HCT116 (cell line): ENCODE data around the gene OSBPL10. TPM values are rescaled to one million over a fixed set of nuclear protein-coding genes. Genes with fewer than 3 reads are reported as not detected.

Experiments
- ATAC-seq: fragments of 200-7000 bp; cut with Tn5 transposase; 2 replicates; pipeline ENCODE4 v1.9.1; 2020; ENCODE audit warnings: mild to moderate bottlenecking, moderate library complexity
- BruUV-seq: library from RNA; stranded (reverse); fragments of 400-500 nt; replicated peaks from 2 replicates; lab custom pipeline; 2021; lab: Mats Ljungman, UMichigan
- CTCF ChIA-PET: fragments of 300-600 bp; sonication (Branson Sonifier 250); formaldehyde crosslinking; loops from one replicate; lab custom pipeline; 2021; ENCODE audit warnings: antibody characterized with exemption; lab: Charles Lee
- POLR2A ChIA-PET: fragments of 300-600, 350-600 bp; sonication (Branson Sonifier 250); formaldehyde crosslinking; loops from one replicate; lab custom pipeline; 2021; ENCODE audit warnings: antibody characterized with exemption; lab: Charles Lee
- RAD21 ChIA-PET, 2 experiments: fragments of 300-600 bp; sonication (Branson Sonifier 250); formaldehyde crosslinking; loops; one replicate each; lab custom pipeline; 2023; ENCODE audit warnings: low total read pairs in 2 of 2; ENCODE audit not compliant: uncharacterized antibody in 2 of 2, unreplicated experiment in 2 of 2, low non-redundant PET in 1 of 2; lab: Charles Lee
- DNase-seq: peaks from one replicate; pipeline ENCODE4 v3.0.0-alpha.2; 2010; ENCODE audit warnings: low read depth, low spot score
- H2AFZ ChIP-seq: fragments of 200-600 bp; shearing (Covaris generic), sonication (generic); 2 replicates; pipeline ENCODE4 v1.6.1; 2017; ENCODE audit warnings: low read depth, mixed run types, mixed read lengths, antibody characterized with exemption, low read length; ENCODE audit not compliant: poor library complexity, severe bottlenecking
- H3K27ac ChIP-seq: 2 replicates; pipeline ENCODE4 v1.5.1; 2012; ENCODE audit warnings: low read depth, low read length
- H3K27me3 ChIP-seq: fragments of 200-600 bp; sonication (generic); 2 replicates; pipeline ENCODE4 v1.6.1; 2016; ENCODE audit warnings: mixed run types, low read length, mixed read lengths; ENCODE audit not compliant: insufficient read depth
- H3K36me3 ChIP-seq, 2 experiments: fragments of 200-500 bp in 1 of 2; fragments of 200-600 bp in 1 of 2; sonication (Bioruptor generic) in 1 of 2; sonication (generic) in 1 of 2; 2 replicates each; pipeline versions ENCODE4 v1.5.1 to v1.6.1; 2014 to 2016; ENCODE audit warnings: low read length in 2 of 2, inconsistent platforms in 1 of 2, mixed read lengths in 1 of 2, mixed run types in 1 of 2; ENCODE audit not compliant: insufficient read depth in 2 of 2, control insufficient read depth in 1 of 2
- H3K4me1 ChIP-seq, 2 experiments: fragments of 200-600 bp in 1 of 2; sonication (generic) in 1 of 2; 2 replicates each; pipeline versions ENCODE4 v1.5.1 to v1.6.1; 2012 to 2017; ENCODE audit warnings: low read length in 2 of 2, inconsistent platforms in 1 of 2, mild to moderate bottlenecking in 1 of 2, mixed read lengths in 1 of 2, mixed run types in 1 of 2, moderate library complexity in 1 of 2; ENCODE audit not compliant: insufficient read depth in 2 of 2, control insufficient read depth in 1 of 2
- H3K4me2 ChIP-seq: fragments of 200-600 bp; sonication (generic); 2 replicates; pipeline ENCODE4 v1.6.1; 2017; ENCODE audit warnings: mixed run types, low read length, mixed read lengths
- H3K4me3 ChIP-seq, 2 experiments: fragments of 200-600 bp in 1 of 2; sonication (generic) in 1 of 2; replicated peaks in 1 of 2; 2 replicates each; pipeline ENCODE4 v1.5.1; 2011 to 2016; ENCODE audit warnings: low read length in 2 of 2, control low read depth in 1 of 2, low read depth in 1 of 2, mild to moderate bottlenecking in 1 of 2, mixed read lengths in 1 of 2, mixed run types in 1 of 2
- H3K79me2 ChIP-seq: fragments of 200-600 bp; sonication (generic); 2 replicates; pipeline ENCODE4 v1.6.1; 2017; ENCODE audit warnings: mild to moderate bottlenecking, mixed run types, low read length, moderate library complexity, mixed read lengths; ENCODE audit not compliant: insufficient read depth
- H3K9ac ChIP-seq: fragments of 200-600 bp; sonication (generic); 2 replicates; pipeline ENCODE4 v1.6.1; 2016; ENCODE audit warnings: low read length, mixed read lengths
- H3K9me2 ChIP-seq: fragments of 200-600 bp; sonication (generic), shearing (Covaris generic); 2 replicates; pipeline ENCODE4 v1.6.1; 2017; ENCODE audit warnings: mixed run types, mild to moderate bottlenecking, moderate library complexity; ENCODE audit not compliant: insufficient read depth
- H3K9me3 ChIP-seq, 2 experiments: fragments of 200-500 bp in 1 of 2; fragments of 200-600 bp in 1 of 2; sonication (Bioruptor generic) in 1 of 2; sonication (generic) in 1 of 2; 2 replicates each; pipeline ENCODE4 v1.6.1; 2014 to 2017; ENCODE audit warnings: low read length in 2 of 2, mixed read lengths in 2 of 2, inconsistent platforms in 1 of 2, low read depth in 1 of 2, mild to moderate bottlenecking in 1 of 2, mixed run types in 1 of 2, moderate library complexity in 1 of 2; ENCODE audit not compliant: control insufficient read depth in 1 of 2, insufficient read depth in 1 of 2
- H4K20me1 ChIP-seq: fragments of 200-600 bp; sonication (generic), shearing (Covaris generic); 2 replicates; pipeline ENCODE4 v1.6.1; 2017; ENCODE audit warnings: mixed run types, mild to moderate bottlenecking, moderate library complexity; ENCODE audit not compliant: insufficient read depth
- CEBPB ChIP-seq: IDR thresholded peaks from 2 replicates; pipeline ENCODE4 v1.6.1; 2012; ENCODE audit warnings: low read depth
- CTCF ChIP-seq, 3 experiments: fragments of 200-600 bp in 1 of 3; sonication (generic) in 1 of 3; IDR thresholded peaks in 2 of 3; conservative IDR thresholded peaks in 1 of 3; 2 replicates each; pipeline ENCODE4 v1.5.1; 2012 to 2017; ENCODE audit warnings: low read depth in 2 of 3, low read length in 2 of 3, antibody characterized with exemption in 1 of 3, borderline replicate concordance in 1 of 3, control low read depth in 1 of 3, mild to moderate bottlenecking in 1 of 3, mixed read lengths in 1 of 3, mixed run types in 1 of 3, moderate library complexity in 1 of 3; ENCODE audit not compliant: insufficient read depth in 1 of 3
- EGR1 ChIP-seq: IDR thresholded peaks from 2 replicates; pipeline ENCODE4 v1.6.1; 2012; ENCODE audit warnings: low read depth
- EZH2 ChIP-seq: fragments of 200-600 bp; sonication (generic); IDR thresholded peaks from 2 replicates; pipeline ENCODE4 v1.6.1; 2017; ENCODE audit warnings: antibody characterized with exemption, mixed run types
- FOSL1 ChIP-seq: IDR thresholded peaks from 2 replicates; pipeline ENCODE4 v1.6.1; 2012; ENCODE audit warnings: low read depth
- MAX ChIP-seq: IDR thresholded peaks from 2 replicates; pipeline ENCODE4 v1.6.1; 2012
- SP1 ChIP-seq: IDR thresholded peaks from 2 replicates; pipeline ENCODE4 v1.6.1; 2012; ENCODE audit warnings: low read depth
- SRF ChIP-seq: IDR thresholded peaks from 2 replicates; pipeline ENCODE4 v1.6.1; 2012; ENCODE audit warnings: low read depth
- TCF7L2 ChIP-seq: IDR thresholded peaks from 2 replicates; pipeline ENCODE4 v1.7.0; 2011; ENCODE audit warnings: borderline replicate concordance, inconsistent platforms; ENCODE audit not compliant: insufficient read depth, insufficient read length; ENCODE audit errors: extremely low read depth
- YY1 ChIP-seq: IDR thresholded peaks from 2 replicates; pipeline ENCODE4 v1.6.1; 2011; ENCODE audit warnings: low read length, low read depth, moderate library complexity, mild to moderate bottlenecking; ENCODE audit not compliant: insufficient replicate concordance; ENCODE audit errors: extremely low read depth
- ZNF274 ChIP-seq: fragments of 200-500 bp; sonication (Bioruptor generic); IDR thresholded peaks from 2 replicates; pipeline ENCODE4 v1.6.1; 2014; ENCODE audit warnings: mild to moderate bottlenecking, low read depth, low read length, inconsistent platforms
- intact Hi-C: fragments of 100-400 bp; cut with micrococcal nuclease; formaldehyde crosslinking; loops from 2 replicates; pipeline ENCODE4 v1.10.0; 2022
- total RNA-seq: library from RNA; stranded (reverse); gene quantifications from one replicate; pipeline ENCODE4 v1.2.1, GENCODE V29; 2021; ENCODE audit not compliant: unreplicated experiment

The OSBPL10 gene
- total RNA-seq, 1 experiment from 2014 or later, result 25.8 TPM

GRCh38 chr3:31828007-31828406 is 153.1 kb downstream of the OSBPL10 start:
- no peaks in the 10 kb centered on the region for H4K20me1 ChIP-seq
- TSS peak; percentile 22 for BruUV-seq
- intact Hi-C loops, result no loop called here
- ATAC-seq, result no peak
- ChIA-PET RAD21 (no interaction called here), CTCF (no interaction called here), POLR2A (no interaction called here)
- no peak overlapping the region for H3K4me3 ChIP-seq
- H3K79me2 ChIP-seq, result no peaks in the 10 kb centered on the region
- TF ChIP-seq TCF7L2 (no peak), ZNF274 (no peak), EGR1 (no peak), MAX (no peak), YY1 (no peak), FOSL1 (no peak), SP1 (no peak), CTCF (IDR thresholded peaks at IDR 0.05 in 2 of 3, conservative IDR thresholded peaks at IDR 0.05 in 1 of 3; ENCODE audit: borderline replicate concordance in 1 of 3, insufficient read depth in 1 of 3, low read depth in 2 of 3, low read length in 2 of 3) (no peak)
- H3K9me3 ChIP-seq, result no peaks in the 10 kb centered on the region
- no peaks in the 10 kb centered on the region for H3K4me1 ChIP-seq
- H3K9me2 ChIP-seq, result no peaks in the 10 kb centered on the region
- H3K27me3 ChIP-seq, result no peaks in the 10 kb centered on the region
- DNase-seq, result no peak
- H3K36me3 ChIP-seq, result no peaks in the 10 kb centered on the region
- no peak overlapping the region for H3K4me2 ChIP-seq
- H2AFZ ChIP-seq, result no peak overlapping the region
- H3K27ac ChIP-seq, result no peak overlapping the region
- no peak overlapping the region for H3K9ac ChIP-seq

- TF ChIP-seq EZH2, result no peak
- 0 out of 2 replicates have a peak, but pooled peaks have one; percentile 16 for TF ChIP-seq CEBPB
- no peak for TF ChIP-seq SRF
- no peaks in the 10 kb centered on the region for H4K20me1 ChIP-seq
- no TSS peak for BruUV-seq
- DNase-seq, result no peak
- no peaks in the 10 kb centered on the region for H3K4me1 ChIP-seq
- H2AFZ ChIP-seq, result no peak overlapping the region
- no peaks in the 10 kb centered on the region for H3K9me3 ChIP-seq
- CTCF ChIA-PET, result no interaction called here
- no peaks in the 10 kb centered on the region for H3K27me3 ChIP-seq
- ATAC-seq, result no peak
- intact Hi-C loops, result no loop called here
- no peak overlapping the region for H3K4me3 ChIP-seq
- no peaks in the 10 kb centered on the region for H3K36me3 ChIP-seq
- POLR2A ChIA-PET, result no interaction called here
- RAD21 ChIA-PET, result no interaction called here
- no peak overlapping the region for H3K27ac ChIP-seq
- no peak overlapping the region for H3K9ac ChIP-seq
- no peak overlapping the region for H3K4me2 ChIP-seq
- no peaks in the 10 kb centered on the region for H3K79me2 ChIP-seq
- H3K9me2 ChIP-seq, result no peaks in the 10 kb centered on the region
These were observed 157.9 kb downstream of the OSBPL10 start for GRCh38 chr3:31823184-31823583.
